ENCODE data around the gene IFT43. TPM values are rescaled to one million over a fixed set of nuclear protein-coding genes. Genes with fewer than 3 reads are reported as not detected.

Gene IFT43
- total and polyA plus RNA-seq, 2 experiments from 2014 or later, result 56.8 to 76.6 TPM

- no peak overlapping the region for H3K4me3 ChIP-seq
- H3K9me3 ChIP-seq (ENCODE audit: low read depth), result no peaks in the 10 kb centered on the region
- no peak overlapping the region for H3K27ac ChIP-seq
- DNase-seq (ENCODE audit: low read depth in 1 of 2, low spot score in 1 of 2), result no peak
- no peaks in the 10 kb centered on the region for H3K36me3 ChIP-seq
- no peak for TF ChIP-seq CTCF (IDR thresholded peaks at IDR 0.05; ENCODE audit: low read depth, low read length)
- H3K27me3 ChIP-seq, result no peaks in the 10 kb centered on the region
- H3K4me1 ChIP-seq (ENCODE audit: low read depth), result no peaks in the 10 kb centered on the region
Measured at GRCh38 chr14:76118594-76118993, 133.0 kb downstream of the IFT43 start.

GRCh38 chr14:76121089-76121748, 135.7 kb downstream of the IFT43 start:
- no peaks in the 10 kb centered on the region for H3K4me1 ChIP-seq (ENCODE audit: low read depth)
- no peak overlapping the region for H3K4me3 ChIP-seq
- no peaks in the 10 kb centered on the region for H3K9me3 ChIP-seq (ENCODE audit: low read depth)
- H3K27me3 ChIP-seq, result no peaks in the 10 kb centered on the region
- DNase-seq (ENCODE audit: low read depth in 1 of 2, low spot score in 1 of 2), result no peak
- H3K36me3 ChIP-seq, result no peaks in the 10 kb centered on the region
- no peak for TF ChIP-seq CTCF (IDR thresholded peaks at IDR 0.05; ENCODE audit: low read depth, low read length)
- H3K27ac ChIP-seq, result no peak overlapping the region

- no peaks in the 10 kb centered on the region for H3K36me3 ChIP-seq
- H3K9me3 ChIP-seq (ENCODE audit: low read depth), result no peaks in the 10 kb centered on the region
- no peak overlapping the region for H3K27ac ChIP-seq
- TF ChIP-seq CTCF (IDR thresholded peaks at IDR 0.05; ENCODE audit: low read depth, low read length), result no peak
- no peak for DNase-seq (ENCODE audit: low read depth in 1 of 2, low spot score in 1 of 2)
- H3K27me3 ChIP-seq, result no peaks in the 10 kb centered on the region
- no peaks in the 10 kb centered on the region for H3K4me1 ChIP-seq (ENCODE audit: low read depth)
- no peak overlapping the region for H3K4me3 ChIP-seq
Measured at GRCh38 chr14:76123426-76124225, 138.1 kb downstream of the IFT43 start.

GRCh38 chr14:76125511-76125910, 139.9 kb downstream of the IFT43 start:
- no peak for DNase-seq (ENCODE audit: low read depth in 1 of 2, low spot score in 1 of 2)

GRCh38 chr14:76126076-76126475, 140.5 kb downstream of the IFT43 start:
- TF ChIP-seq CTCF (IDR thresholded peaks at IDR 0.05; ENCODE audit: low read depth, low read length), result no peak
- H3K4me3 ChIP-seq, result no peak overlapping the region
- H3K4me1 ChIP-seq (ENCODE audit: low read depth), result no peaks in the 10 kb centered on the region
- H3K27me3 ChIP-seq, result peaks cover 7% of the 10 kb centered on the region
- H3K9me3 ChIP-seq (ENCODE audit: low read depth), result no peaks in the 10 kb centered on the region
- H3K36me3 ChIP-seq, result no peaks in the 10 kb centered on the region
- no peak overlapping the region for H3K27ac ChIP-seq
- no peak for DNase-seq (ENCODE audit: low read depth in 1 of 2, low spot score in 1 of 2)

More at GRCh38 chr14:76125511-76125910, 139.9 kb downstream of the IFT43 start:
- H3K4me3 ChIP-seq, result no peak overlapping the region
- no peaks in the 10 kb centered on the region for H3K9me3 ChIP-seq (ENCODE audit: low read depth)
- H3K36me3 ChIP-seq, result no peaks in the 10 kb centered on the region
- no peaks in the 10 kb centered on the region for H3K4me1 ChIP-seq (ENCODE audit: low read depth)
- H3K27ac ChIP-seq, result no peak overlapping the region
- H3K27me3 ChIP-seq, result peaks cover under 1% of the 10 kb centered on the region
- TF ChIP-seq CTCF (IDR thresholded peaks at IDR 0.05; ENCODE audit: low read depth, low read length), result no peak

Data from cardiac muscle cell (in vitro differentiated cells and primary cell).